ENCODE measurements around the gene WDR59. TPM values are rescaled to one million over a fixed set of nuclear protein-coding genes. Genes with fewer than 3 reads are reported as not detected.

Gene WDR59
- total and polyA plus RNA-seq, 9 of the 15 experiments (the other 6 are each of a cell fraction or from before 2014, with no cell fraction given): 12.7 to 126 (median 34.7) TPM

DNA sequence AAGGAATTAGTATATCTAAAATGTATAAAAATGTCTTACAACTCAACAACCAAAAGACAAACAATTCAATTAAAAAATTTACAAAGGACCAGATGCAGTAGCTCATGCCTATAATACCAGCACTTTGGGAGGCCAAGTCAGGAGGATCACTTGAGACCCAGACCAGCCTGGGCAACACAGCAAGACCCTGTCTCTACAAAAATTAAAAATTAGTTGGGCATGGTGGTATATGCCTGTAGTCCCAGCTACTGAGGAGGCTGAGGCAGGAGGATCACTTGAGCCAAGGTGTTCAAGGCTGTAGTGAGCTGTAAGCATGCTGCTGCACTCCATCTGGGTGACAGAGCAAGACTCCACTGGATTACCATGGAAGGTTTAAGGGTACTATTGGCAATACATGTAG is 47.7 kb upstream of the WDR59 start (continued):
- TF ChIP-seq, protein P1, sequence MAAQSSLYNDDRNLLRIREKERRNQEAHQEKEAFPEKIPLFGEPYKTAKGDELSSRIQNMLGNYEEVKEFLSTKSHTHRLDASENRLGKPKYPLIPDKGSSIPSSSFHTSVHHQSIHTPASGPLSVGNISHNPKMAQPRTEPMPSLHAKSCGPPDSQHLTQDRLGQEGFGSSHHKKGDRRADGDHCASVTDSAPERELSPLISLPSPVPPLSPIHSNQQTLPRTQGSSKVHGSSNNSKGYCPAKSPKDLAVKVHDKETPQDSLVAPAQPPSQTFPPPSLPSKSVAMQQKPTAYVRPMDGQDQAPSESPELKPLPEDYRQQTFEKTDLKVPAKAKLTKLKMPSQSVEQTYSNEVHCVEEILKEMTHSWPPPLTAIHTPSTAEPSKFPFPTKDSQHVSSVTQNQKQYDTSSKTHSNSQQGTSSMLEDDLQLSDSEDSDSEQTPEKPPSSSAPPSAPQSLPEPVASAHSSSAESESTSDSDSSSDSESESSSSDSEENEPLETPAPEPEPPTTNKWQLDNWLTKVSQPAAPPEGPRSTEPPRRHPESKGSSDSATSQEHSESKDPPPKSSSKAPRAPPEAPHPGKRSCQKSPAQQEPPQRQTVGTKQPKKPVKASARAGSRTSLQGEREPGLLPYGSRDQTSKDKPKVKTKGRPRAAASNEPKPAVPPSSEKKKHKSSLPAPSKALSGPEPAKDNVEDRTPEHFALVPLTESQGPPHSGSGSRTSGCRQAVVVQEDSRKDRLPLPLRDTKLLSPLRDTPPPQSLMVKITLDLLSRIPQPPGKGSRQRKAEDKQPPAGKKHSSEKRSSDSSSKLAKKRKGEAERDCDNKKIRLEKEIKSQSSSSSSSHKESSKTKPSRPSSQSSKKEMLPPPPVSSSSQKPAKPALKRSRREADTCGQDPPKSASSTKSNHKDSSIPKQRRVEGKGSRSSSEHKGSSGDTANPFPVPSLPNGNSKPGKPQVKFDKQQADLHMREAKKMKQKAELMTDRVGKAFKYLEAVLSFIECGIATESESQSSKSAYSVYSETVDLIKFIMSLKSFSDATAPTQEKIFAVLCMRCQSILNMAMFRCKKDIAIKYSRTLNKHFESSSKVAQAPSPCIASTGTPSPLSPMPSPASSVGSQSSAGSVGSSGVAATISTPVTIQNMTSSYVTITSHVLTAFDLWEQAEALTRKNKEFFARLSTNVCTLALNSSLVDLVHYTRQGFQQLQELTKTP (IDR thresholded peaks at IDR 0.05; ENCODE audit: low read depth in 1 of 2, partially characterized antibody in 2 of 2): no peak
- TF ChIP-seq ZNF780A (CRISPR knock-in tag; IDR thresholded peaks at IDR 0.05): no peak

DNA sequence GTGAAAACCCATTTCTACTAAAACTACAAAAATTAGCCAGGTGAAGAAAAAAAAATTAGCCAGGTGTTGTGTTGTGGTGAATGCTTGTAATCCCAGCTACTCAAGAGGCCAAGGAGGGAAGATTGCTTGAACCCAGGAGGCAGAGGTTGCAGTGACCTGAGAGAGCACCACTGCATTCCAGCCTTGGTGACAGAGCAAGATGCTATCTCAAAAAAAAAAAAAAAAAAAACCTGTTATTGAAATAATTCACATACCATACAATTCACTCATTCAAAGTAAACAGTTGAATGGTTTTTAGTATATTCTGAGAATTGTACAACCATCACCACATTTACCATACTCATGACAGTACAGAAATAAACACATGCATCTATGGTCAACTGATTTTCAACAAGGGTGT is 44.9 kb upstream of the WDR59 start:
- Histone ChIP-seq H3K9ac (ENCODE audit: insufficient read depth in 1 of 2, low read depth in 2 of 2, low read length in 2 of 2) (no peak overlapping the region), H3K79me2 (ENCODE audit: control insufficient read depth, insufficient read depth, low read length) (peaks cover 84% of the 10 kb centered on the region), H3K27me3 (ENCODE audit: control insufficient read depth in 2 of 2, insufficient read depth in 2 of 2, low read length in 2 of 2) (no peaks in the 10 kb centered on the region), H3K4me2 (ENCODE audit: insufficient read depth, low read length) (no peak overlapping the region), H3K36me3 (ENCODE audit: control insufficient read depth, insufficient read depth, low read length) (no peaks in the 10 kb centered on the region), H3K27ac (ENCODE audit: extremely low read depth, low read depth, low read length) (no peak overlapping the region), H3K4me1 (replicated peaks in 1 of 2; ENCODE audit: control insufficient read depth in 2 of 2, insufficient read depth in 2 of 2, low read length in 2 of 2) (peaks cover 9 to 33% of the 10 kb centered on the region in 2 experiments; a peak in 4 of 5 replicates), H4K20me1 (replicated peaks; ENCODE audit: control insufficient read depth, insufficient read depth, low read length) (no peaks in the 10 kb centered on the region), H3K4me3 (no peak overlapping the region), H2AFZ (ENCODE audit: low read depth, low read length) (no peak overlapping the region), H3K9me3 (replicated peaks; ENCODE audit: control insufficient read depth, insufficient read depth, low read depth, low read length) (no peaks in the 10 kb centered on the region; the same call in 1 of the 2 replicates), H3K9me1 (ENCODE audit: control insufficient read depth, insufficient read depth, low read length) (no peaks in the 10 kb centered on the region)
- in situ Hi-C loops (cut with MboI): no loop called here
- ChIA-PET CTCF (ENCODE audit: low intra/inter-chr PET ratio) (no interaction called here), POLR2A (interaction anchor here (1.0 kb wide), 1 partner anchor 13 kb away, joined by 3 read pairs; no protein-coding TSS in a partner anchor)
- intact Hi-C loops (cut with micrococcal nuclease): no loop called here
- FAIRE-seq: peak; percentile 6
- no TSS peak for BruUV-seq (replicated peaks)
- no peak for ATAC-seq
- DNase-seq (ENCODE audit: extremely low read depth in 1 of 4, low spot score in 3 of 4): no peak
- no peak for TF ChIP-seq USF2 (CRISPR knock-in tag; IDR thresholded peaks at IDR 0.05)
- 0 out of 2 replicates have a peak, but pooled peaks have one; percentile 24 for TF ChIP-seq DPF2 (IDR thresholded peaks at IDR 0.05)
- TF ChIP-seq ARID3A (IDR thresholded peaks at IDR 0.05; ENCODE audit: borderline replicate concordance, low read depth, low read length): no peak
- TF ChIP-seq TSC22D4 (tag; IDR thresholded peaks at IDR 0.05): no peak
- TF ChIP-seq ZNF384 (IDR thresholded peaks at IDR 0.05; ENCODE audit: low read depth, low read length): peak; percentile 58; the same call in 1 of the 2 replicates
- no peak for TF ChIP-seq GABPA (tag; conservative IDR thresholded peaks at IDR 0.05; ENCODE audit: low read depth)
- TF ChIP-seq GATA2 (CRISPR knock-in tag; IDR thresholded peaks at IDR 0.05): 0 out of 2 replicates have a peak, but pooled peaks have one; percentile 16
- TF ChIP-seq NFE2 (IDR thresholded peaks at IDR 0.05; ENCODE audit: low read depth): 0 out of 2 replicates have a peak, but pooled peaks have one; percentile 21
